Neural progenitor cell (in vitro differentiated cells): ENCODE results near the gene AK5. TPM values are rescaled to one million over a fixed set of nuclear protein-coding genes. Genes with fewer than 3 reads are reported as not detected.

ENCODE experiments used
- DNase-seq: peaks from one replicate; pipeline ENCODE4 v3.0.0-alpha.2; 2016; ENCODE audit warnings: low spot score
- H2AFZ ChIP-seq: fragments of 200-600 bp; sonication (generic); replicated peaks from 2 replicates; pipeline ENCODE4 v1.6.1; 2016; ENCODE audit warnings: antibody characterized with exemption
- H3F3A ChIP-seq: fragments of 200-600 bp; sonication (generic); 2 replicates; pipeline ENCODE4 v1.6.1; 2016; ENCODE audit warnings: antibody characterized with exemption, low read depth
- H3K27ac ChIP-seq: fragments of 200-600 bp; sonication (generic); 2 replicates; pipeline ENCODE4 v1.5.1; 2016; ENCODE audit warnings: mild to moderate bottlenecking
- H3K27me3 ChIP-seq: fragments of 200-600 bp; sonication (generic); 2 replicates; pipeline ENCODE4 v1.6.1; 2016; ENCODE audit warnings: mild to moderate bottlenecking, moderate library complexity
- H3K36me3 ChIP-seq: fragments of 200-600 bp; sonication (generic); 2 replicates; pipeline ENCODE4 v1.5.1; 2016
- H3K4me1 ChIP-seq: fragments of 200-600 bp; sonication (generic); 2 replicates; pipeline ENCODE4 v1.6.1; 2016; ENCODE audit warnings: mixed run types
- H3K4me2 ChIP-seq: fragments of 200-600 bp; sonication (generic); 2 replicates; pipeline ENCODE4 v1.6.1; 2016
- H3K4me3 ChIP-seq: fragments of 200-600 bp; sonication (generic); 2 replicates; pipeline ENCODE4 v1.5.1; 2016
- H3K79me2 ChIP-seq: fragments of 200-600 bp; sonication (generic); 2 replicates; pipeline ENCODE4 v1.6.1; 2016; ENCODE audit warnings: low read depth
- H3K9ac ChIP-seq: fragments of 200-600 bp; sonication (generic); 2 replicates; pipeline ENCODE4 v1.6.1; 2016
- H3K9me3 ChIP-seq: fragments of 200-600 bp; sonication (generic); 2 replicates; pipeline ENCODE4 v1.5.1; 2016; ENCODE audit warnings: low read depth
- H4K20me1 ChIP-seq: fragments of 200-600 bp; sonication (generic); 2 replicates; pipeline ENCODE4 v1.6.1; 2016; ENCODE audit warnings: low read depth
- H3K27ac Mint-ChIP-seq: 3 replicates; pipeline ENCODE4 v1.8.0; 2021; ENCODE audit warnings: mixed read lengths
- H3K27me3 Mint-ChIP-seq: 2 replicates; pipeline ENCODE4 v1.8.0; 2022; ENCODE audit warnings: low read depth, mild to moderate bottlenecking, inconsistent platforms, moderate library complexity, mixed read lengths; ENCODE audit not compliant: insufficient read depth
- H3K36me3 Mint-ChIP-seq: 3 replicates; pipeline ENCODE4 v1.8.0; 2021; ENCODE audit warnings: mixed read lengths
- H3K4me1 Mint-ChIP-seq: 3 replicates; pipeline ENCODE4 v1.8.0; 2021; ENCODE audit warnings: mixed read lengths
- H3K4me3 Mint-ChIP-seq: 3 replicates; pipeline ENCODE4 v1.8.0; 2021; ENCODE audit warnings: mild to moderate bottlenecking, moderate library complexity, mixed read lengths
- H3K9me3 Mint-ChIP-seq: 3 replicates; pipeline ENCODE4 v1.8.0; 2020; ENCODE audit warnings: mixed read lengths
- EZH2 ChIP-seq: fragments of 200-600 bp; sonication (generic); IDR thresholded peaks from 2 replicates; pipeline ENCODE4 v1.6.1; 2017; ENCODE audit warnings: antibody characterized with exemption, mild to moderate bottlenecking, moderate library complexity
- EZH2phosphoT487 ChIP-seq: fragments of 200-600 bp; sonication (generic); IDR thresholded peaks from 2 replicates; pipeline ENCODE4 v1.6.1; 2017; ENCODE audit warnings: antibody characterized with exemption
- total RNA-seq: library from RNA; depleted of rRNA; stranded (reverse); fragments of >200 nt; gene quantifications from 2 replicates; pipeline ENCODE4 v1.2.3, GENCODE V29; 2015; ENCODE audit warnings: low replicate concordance
- TF ChIP-seq, protein P1 (sequence below): fragments of 200-600 bp; sonication (generic); IDR thresholded peaks from 2 replicates; pipeline ENCODE4 v1.5.1; 2017; ENCODE audit warnings: antibody characterized with exemption, mild to moderate bottlenecking

The AK5 gene
- total RNA-seq, 1 donor from 2014 or later: 1.8 TPM

- no peaks in the 10 kb centered on the region for H3K4me1 ChIP-seq
- no peak for DNase-seq
- H3K27me3 Mint-ChIP-seq: peaks cover 2% of the 10 kb centered on the region
- no peaks in the 10 kb centered on the region for H4K20me1 ChIP-seq
- H3K4me3 Mint-ChIP-seq: no peak overlapping the region
- no peak overlapping the region for H2AFZ ChIP-seq
- no peaks in the 10 kb centered on the region for H3K9me3 ChIP-seq
- TF ChIP-seq EZH2 (no peak), EZH2phosphoT487 (no peak)
- TF ChIP-seq, protein P1, sequence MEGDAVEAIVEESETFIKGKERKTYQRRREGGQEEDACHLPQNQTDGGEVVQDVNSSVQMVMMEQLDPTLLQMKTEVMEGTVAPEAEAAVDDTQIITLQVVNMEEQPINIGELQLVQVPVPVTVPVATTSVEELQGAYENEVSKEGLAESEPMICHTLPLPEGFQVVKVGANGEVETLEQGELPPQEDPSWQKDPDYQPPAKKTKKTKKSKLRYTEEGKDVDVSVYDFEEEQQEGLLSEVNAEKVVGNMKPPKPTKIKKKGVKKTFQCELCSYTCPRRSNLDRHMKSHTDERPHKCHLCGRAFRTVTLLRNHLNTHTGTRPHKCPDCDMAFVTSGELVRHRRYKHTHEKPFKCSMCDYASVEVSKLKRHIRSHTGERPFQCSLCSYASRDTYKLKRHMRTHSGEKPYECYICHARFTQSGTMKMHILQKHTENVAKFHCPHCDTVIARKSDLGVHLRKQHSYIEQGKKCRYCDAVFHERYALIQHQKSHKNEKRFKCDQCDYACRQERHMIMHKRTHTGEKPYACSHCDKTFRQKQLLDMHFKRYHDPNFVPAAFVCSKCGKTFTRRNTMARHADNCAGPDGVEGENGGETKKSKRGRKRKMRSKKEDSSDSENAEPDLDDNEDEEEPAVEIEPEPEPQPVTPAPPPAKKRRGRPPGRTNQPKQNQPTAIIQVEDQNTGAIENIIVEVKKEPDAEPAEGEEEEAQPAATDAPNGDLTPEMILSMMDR: no peak
- no peak overlapping the region for H3K4me2 ChIP-seq
- H3K27me3 ChIP-seq: no peaks in the 10 kb centered on the region
- H3K4me3 ChIP-seq: no peak overlapping the region
- H3K4me1 Mint-ChIP-seq: no peaks in the 10 kb centered on the region
- H3K79me2 ChIP-seq: no peaks in the 10 kb centered on the region
- no peak overlapping the region for H3K27ac ChIP-seq
- no peaks in the 10 kb centered on the region for H3F3A ChIP-seq
- H3K36me3 ChIP-seq: peaks cover 9% of the 10 kb centered on the region
- H3K9ac ChIP-seq: no peak overlapping the region
- H3K36me3 Mint-ChIP-seq: peaks cover 11% of the 10 kb centered on the region
- no peaks in the 10 kb centered on the region for H3K9me3 Mint-ChIP-seq
- no peak overlapping the region for H3K27ac Mint-ChIP-seq
Observed at GRCh38 chr1:77560741-77561140, 278.9 kb downstream of the AK5 start.

GRCh38 chr1:77562596-77563150 lies 280.9 kb downstream of the AK5 start:
- Histone ChIP-seq H3K4me1 (no peaks in the 10 kb centered on the region), H4K20me1 (no peaks in the 10 kb centered on the region), H3K27ac (no peak overlapping the region), H3K9ac (no peak overlapping the region), H3K4me2 (no peak overlapping the region), H2AFZ (no peak overlapping the region), H3K9me3 (no peaks in the 10 kb centered on the region), H3K27me3 (no peaks in the 10 kb centered on the region), H3K36me3 (peaks cover 11% of the 10 kb centered on the region), H3F3A (no peaks in the 10 kb centered on the region), H3K79me2 (no peaks in the 10 kb centered on the region), H3K4me3 (no peak overlapping the region)
- peaks cover 22% of the 10 kb centered on the region for H3K36me3 Mint-ChIP-seq
- H3K27me3 Mint-ChIP-seq: peaks cover 2% of the 10 kb centered on the region
- H3K27ac Mint-ChIP-seq: no peak overlapping the region
- no peak for DNase-seq
- TF ChIP-seq EZH2phosphoT487: no peak
- no peak for TF ChIP-seq EZH2
- TF ChIP-seq, protein P1: no peak
- no peaks in the 10 kb centered on the region for H3K4me1 Mint-ChIP-seq
- H3K4me3 Mint-ChIP-seq: no peak overlapping the region
- no peaks in the 10 kb centered on the region for H3K9me3 Mint-ChIP-seq

DNA sequence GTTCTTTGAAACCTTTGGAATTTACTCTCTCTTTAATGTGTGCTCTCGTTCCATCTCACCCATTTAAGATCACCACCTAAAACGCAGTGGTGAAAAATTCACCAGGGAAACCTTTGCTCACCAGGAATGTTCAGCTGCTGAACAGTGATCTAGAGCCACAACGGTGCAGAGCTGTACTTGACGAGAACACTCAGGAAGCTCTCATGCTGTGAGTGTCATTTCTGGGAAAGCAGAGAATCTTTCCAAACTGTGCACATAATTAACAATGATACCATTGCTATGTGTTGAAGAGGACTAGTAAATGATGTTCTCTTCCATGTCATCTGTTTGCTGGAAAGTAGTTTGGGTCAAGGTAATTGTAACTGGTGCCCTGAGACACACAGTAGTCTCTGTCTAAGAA lies 283.5 kb downstream of the AK5 start:
- H3K4me3 Mint-ChIP-seq: no peak overlapping the region
- no peak overlapping the region for H2AFZ ChIP-seq
- no peaks in the 10 kb centered on the region for H3F3A ChIP-seq
- H3K36me3 ChIP-seq: peaks cover 19% of the 10 kb centered on the region
- H3K4me1 ChIP-seq: no peaks in the 10 kb centered on the region
- H3K27me3 ChIP-seq: no peaks in the 10 kb centered on the region
- no peak overlapping the region for H3K4me2 ChIP-seq
- H3K27ac ChIP-seq: no peak overlapping the region
- TF ChIP-seq EZH2 (no peak), EZH2phosphoT487 (no peak)
- TF ChIP-seq, protein P1: no peak
- no peaks in the 10 kb centered on the region for H3K79me2 ChIP-seq
- no peak for DNase-seq
- peaks cover 27% of the 10 kb centered on the region for H3K36me3 Mint-ChIP-seq
- no peaks in the 10 kb centered on the region for H4K20me1 ChIP-seq
- H3K9me3 ChIP-seq: no peaks in the 10 kb centered on the region
- no peak overlapping the region for H3K27ac Mint-ChIP-seq
- no peaks in the 10 kb centered on the region for H3K4me1 Mint-ChIP-seq
- H3K4me3 ChIP-seq: no peak overlapping the region
- H3K9ac ChIP-seq: no peak overlapping the region
- H3K9me3 Mint-ChIP-seq: no peaks in the 10 kb centered on the region
- H3K27me3 Mint-ChIP-seq: peaks cover 2% of the 10 kb centered on the region
